Spinal cord (tissue), 10 donors: ENCODE results near the gene CSRNP2. TPM values are rescaled to one million over a fixed set of nuclear protein-coding genes. Genes with fewer than 3 reads are reported as not detected.

Experiments
- DNase-seq, 6 donors: peaks; one replicate each; pipeline versions ENCODE4 v3.0.0 to v3.0.0-alpha.2; 2013 to 2015; ENCODE audit warnings: low spot score in 6 of 6, low read depth in 4 of 6
- H3K27ac ChIP-seq: one replicate; pipeline ENCODE4 v1.5.1; 2013; ENCODE audit warnings: low read depth, low read length, control low read depth
- H3K27me3 ChIP-seq: one replicate; pipeline ENCODE4 v1.6.1; 2013; ENCODE audit warnings: low read length; ENCODE audit not compliant: control insufficient read depth, insufficient read depth
- H3K36me3 ChIP-seq: one replicate; pipeline ENCODE4 v1.6.1; 2013; ENCODE audit warnings: low read length; ENCODE audit not compliant: control insufficient read depth, insufficient read depth
- H3K4me1 ChIP-seq: one replicate; pipeline ENCODE4 v1.6.1; 2013; ENCODE audit warnings: low read length; ENCODE audit not compliant: control insufficient read depth, insufficient read depth
- H3K4me3 ChIP-seq: one replicate; pipeline ENCODE4 v1.5.1; 2013; ENCODE audit warnings: low read depth, low read length, control low read depth
- H3K9me3 ChIP-seq: one replicate; pipeline ENCODE4 v1.6.1; 2013; ENCODE audit warnings: low read length; ENCODE audit not compliant: control insufficient read depth, insufficient read depth
- WGBS: methylation state at CpG from one replicate; pipeline ENCODE4 v1.1.5; 2013; ENCODE audit warnings: missing lambda C conversion rate; ENCODE audit not compliant: insufficient coverage; 5-methylcytosine and 5-hydroxymethylcytosine counted together
- polyA plus RNA-seq, 2 donors: library from polyadenylated mRNA; unstranded; fragments of 120-200 nt; gene quantifications; one replicate each; pipeline ENCODE4 v1.2.1, GENCODE V29; 2013; ENCODE audit not compliant: insufficient read length in 2 of 2
- total RNA-seq, 2 donors: library from RNA; depleted of rRNA in 1 of 2; stranded (reverse); fragments of 120-200 nt in 1 of 2; fragments of >200 nt in 1 of 2; gene quantifications; one replicate each; pipeline versions ENCODE4 v1.2.3 to v1.2.4, GENCODE V29; 2013 to 2014
- donor health status: healthy.

CSRNP2 gene
- total and polyA plus RNA-seq, 4 donors: 30.9 to 61.1 (median 47.5) TPM

GRCh38 chr12:51036279-51036678 lies 47.1 kb downstream of the CSRNP2 start:
- no peak overlapping the region for H3K4me3 ChIP-seq
- H3K27ac ChIP-seq: no peak overlapping the region
- no peaks in the 10 kb centered on the region for H3K36me3 ChIP-seq
- DNase-seq: no peak
- WGBS: no CpG with 5 or more reads among the region's 3 CpGs
- H3K4me1 ChIP-seq: no peaks in the 10 kb centered on the region
- H3K27me3 ChIP-seq: no peaks in the 10 kb centered on the region
- H3K9me3 ChIP-seq: no peaks in the 10 kb centered on the region

DNA sequence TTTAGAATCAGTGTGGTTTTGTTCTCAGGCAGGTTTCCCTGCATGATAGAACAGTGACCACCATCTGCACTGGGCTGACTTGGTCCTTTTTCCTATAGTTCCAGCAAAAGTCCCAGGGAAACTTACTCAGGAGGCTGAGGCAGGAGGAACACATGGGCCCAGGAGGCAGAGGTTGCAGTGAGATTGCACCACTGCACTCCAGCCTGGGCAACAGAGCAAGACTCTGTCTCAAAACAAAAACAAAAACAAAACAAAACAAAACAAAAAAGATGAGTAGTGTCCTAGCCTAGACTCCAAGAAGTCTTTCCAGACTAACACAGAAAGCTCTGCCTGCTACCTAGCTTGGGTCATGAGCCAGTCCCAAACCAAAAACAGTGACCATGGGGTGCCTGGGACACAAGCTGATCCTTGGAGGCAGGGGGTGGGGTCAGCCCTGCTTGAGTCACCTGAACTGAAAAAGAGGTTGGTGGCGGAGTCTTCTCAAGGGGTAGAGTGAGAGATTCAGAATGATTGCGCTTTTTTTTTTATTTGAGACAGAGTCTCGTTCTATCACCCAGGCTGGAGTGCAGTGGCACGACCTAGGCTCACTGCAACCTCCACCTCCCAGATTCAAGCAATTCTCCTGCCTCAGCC lies 49.8 kb downstream of the CSRNP2 start:
- no peaks in the 10 kb centered on the region for H3K9me3 ChIP-seq
- no peaks in the 10 kb centered on the region for H3K36me3 ChIP-seq
- DNase-seq: no peak
- no peaks in the 10 kb centered on the region for H3K27me3 ChIP-seq
- H3K4me1 ChIP-seq: no peaks in the 10 kb centered on the region
- no peak overlapping the region for H3K27ac ChIP-seq
- no CpG with 5 or more reads among the region's 4 CpGs for WGBS
- H3K4me3 ChIP-seq: no peak overlapping the region

- no peak for DNase-seq
- H3K27ac ChIP-seq: no peak overlapping the region
- WGBS: no CpG with 5 or more reads among the region's 2 CpGs
Observed at GRCh38 chr12:51033048-51033447, 50.3 kb downstream of the CSRNP2 start.

DNA sequence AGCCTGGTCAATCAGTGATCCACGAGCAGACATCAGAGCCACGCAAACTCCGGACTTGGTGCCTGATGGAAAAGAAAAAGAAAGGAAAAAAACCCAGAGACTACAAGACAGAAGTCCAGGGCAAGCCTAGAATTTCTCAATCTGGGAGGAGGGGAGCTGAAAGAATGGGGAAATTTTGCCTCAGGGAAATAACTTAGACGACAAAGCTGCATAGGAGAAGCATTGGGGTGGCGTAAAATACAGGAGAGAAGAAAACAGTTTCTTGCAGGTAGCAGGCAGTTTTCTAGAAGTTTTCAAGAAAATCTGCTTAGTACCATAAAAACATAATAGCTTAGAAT lies 54.6 kb downstream of the CSRNP2 start:
- no peak for DNase-seq

More at GRCh38 chr12:51033048-51033447, 50.3 kb downstream of the CSRNP2 start:
- H3K4me1 ChIP-seq: no peaks in the 10 kb centered on the region
- H3K36me3 ChIP-seq: no peaks in the 10 kb centered on the region
- H3K27me3 ChIP-seq: no peaks in the 10 kb centered on the region
- H3K9me3 ChIP-seq: no peaks in the 10 kb centered on the region
- H3K4me3 ChIP-seq: no peak overlapping the region

GRCh38 chr12:51028126-51028812 lies 55.1 kb downstream of the CSRNP2 start:
- H3K27me3 ChIP-seq: no peaks in the 10 kb centered on the region
- H3K9me3 ChIP-seq: no peaks in the 10 kb centered on the region
- no peak overlapping the region for H3K4me3 ChIP-seq
- DNase-seq: peak in 2 of 6 donors; percentile 20 to 36
- peaks cover 2% of the 10 kb centered on the region for H3K36me3 ChIP-seq
- no peak overlapping the region for H3K27ac ChIP-seq
- WGBS: 31% methylated on average over 4 of the region's 9 CpGs
- H3K4me1 ChIP-seq: peaks cover 11% of the 10 kb centered on the region

More for the DNA sequence above, 54.6 kb downstream of the CSRNP2 start:
- peaks cover 11% of the 10 kb centered on the region for H3K4me1 ChIP-seq
- WGBS: 80% methylated on average over 1 of the region's 5 CpGs
- H3K27me3 ChIP-seq: no peaks in the 10 kb centered on the region
- H3K27ac ChIP-seq: no peak overlapping the region
- H3K9me3 ChIP-seq: no peaks in the 10 kb centered on the region
- no peak overlapping the region for H3K4me3 ChIP-seq
- peaks cover 2% of the 10 kb centered on the region for H3K36me3 ChIP-seq

GRCh38 chr12:51027342-51027835 lies 56.0 kb downstream of the CSRNP2 start:
- Histone ChIP-seq H3K36me3 (peaks cover 2% of the 10 kb centered on the region), H3K27ac (no peak overlapping the region), H3K4me1 (peaks cover 11% of the 10 kb centered on the region), H3K4me3 (no peak overlapping the region), H3K27me3 (no peaks in the 10 kb centered on the region), H3K9me3 (no peaks in the 10 kb centered on the region)
- no peak for DNase-seq
- WGBS: 91% methylated on average over 5 of the region's 15 CpGs

DNA sequence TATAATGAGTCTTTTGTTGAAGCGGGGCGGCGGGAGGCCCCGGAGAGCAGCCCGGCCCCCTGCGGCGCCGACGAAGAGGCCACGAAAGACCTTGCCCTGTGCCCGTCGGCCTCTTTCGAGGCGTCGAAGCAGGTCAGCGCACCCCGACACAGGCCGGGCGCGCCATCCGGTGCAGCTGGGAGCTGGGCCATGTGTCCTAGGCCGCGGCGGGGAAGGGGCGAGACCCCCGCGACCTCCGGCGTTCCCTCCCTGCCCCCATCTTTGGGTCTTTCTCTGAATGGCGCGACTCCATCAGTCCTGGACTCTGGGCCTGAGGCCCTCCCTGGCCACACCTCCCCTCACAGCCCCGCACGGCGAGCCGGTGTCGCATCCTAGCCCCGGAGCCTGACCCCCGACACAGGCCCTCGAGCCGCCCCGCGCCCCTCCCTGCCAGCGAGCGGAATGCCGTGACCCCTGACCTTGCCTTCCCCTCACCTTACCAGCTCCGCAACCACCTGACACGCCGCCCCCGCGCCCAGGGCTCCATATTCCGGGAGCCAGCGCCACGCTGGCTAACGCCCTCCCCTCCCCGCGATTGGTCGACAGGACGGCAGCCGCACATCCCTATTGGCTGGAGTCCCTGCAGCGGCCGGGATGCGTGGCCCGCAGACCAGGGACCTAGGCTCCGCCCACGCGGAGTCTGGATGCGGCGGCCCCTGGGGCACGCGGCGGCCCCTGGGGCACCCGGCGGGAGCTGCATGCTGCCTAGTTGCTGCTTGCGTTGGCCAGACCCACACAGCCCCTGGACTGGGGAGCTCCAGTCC lies 57.4 kb downstream of the CSRNP2 start, which contains the start of gene SLC11A2:
TSS of gene SLC11A2 (minus strand) at position 549 of the 803 bp plus-strand sequence. CDS start 15,656 bp downstream, outside the sequence.
- under 1% methylated on average over 74 of the region's 74 CpGs for WGBS
- H3K4me3 ChIP-seq: peak within 1 kb of the TSS; percentile 84
- peak; percentile 82 to 98 (median 90) for DNase-seq

DNA sequence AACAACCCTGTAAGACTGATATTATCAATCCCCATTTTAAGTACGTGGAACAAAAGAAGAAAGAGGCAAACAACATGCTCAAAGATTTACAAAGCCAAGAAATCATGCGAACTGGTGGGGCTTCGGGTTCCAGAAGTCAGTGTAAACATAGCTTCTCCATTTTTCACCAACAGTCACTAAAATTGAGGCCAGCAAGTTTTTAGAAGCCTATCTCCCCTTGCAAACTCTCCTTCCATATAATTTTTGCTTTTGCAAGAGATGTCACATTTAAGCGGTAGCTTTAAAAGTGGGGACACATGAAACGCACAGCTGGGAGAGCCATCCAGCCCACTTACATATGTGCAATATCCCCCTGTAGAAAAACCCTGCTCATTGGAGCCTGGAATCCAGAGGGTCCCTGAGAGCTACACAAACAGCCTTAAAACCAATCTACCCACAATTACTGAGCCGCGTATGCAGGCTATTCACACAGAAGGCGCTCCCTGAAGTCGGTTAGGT lies 58.0 kb downstream of the CSRNP2 start:
- H3K4me3 ChIP-seq: peak overlapping the region; percentile 84
- peak in 2 of 6 donors; percentile 40 to 84 for DNase-seq
- H3K27ac ChIP-seq: peak overlapping the region; percentile 96
- no peaks in the 10 kb centered on the region for H3K9me3 ChIP-seq
- H3K36me3 ChIP-seq: peaks cover 2% of the 10 kb centered on the region
- WGBS: 0% methylated on average over 6 of the region's 9 CpGs
- peaks cover 18% of the 10 kb centered on the region for H3K4me1 ChIP-seq
- H3K27me3 ChIP-seq: no peaks in the 10 kb centered on the region

More for the DNA sequence above, 57.4 kb downstream of the CSRNP2 start, which contains the start of gene SLC11A2:
- no peaks in the 10 kb centered on the region for H3K9me3 ChIP-seq
- peaks cover 2% of the 10 kb centered on the region for H3K36me3 ChIP-seq
- H3K27me3 ChIP-seq: no peaks in the 10 kb centered on the region
- H3K4me1 ChIP-seq: peaks cover 12% of the 10 kb centered on the region
- peak within 1 kb of the TSS; percentile 96 for H3K27ac ChIP-seq

DNA sequence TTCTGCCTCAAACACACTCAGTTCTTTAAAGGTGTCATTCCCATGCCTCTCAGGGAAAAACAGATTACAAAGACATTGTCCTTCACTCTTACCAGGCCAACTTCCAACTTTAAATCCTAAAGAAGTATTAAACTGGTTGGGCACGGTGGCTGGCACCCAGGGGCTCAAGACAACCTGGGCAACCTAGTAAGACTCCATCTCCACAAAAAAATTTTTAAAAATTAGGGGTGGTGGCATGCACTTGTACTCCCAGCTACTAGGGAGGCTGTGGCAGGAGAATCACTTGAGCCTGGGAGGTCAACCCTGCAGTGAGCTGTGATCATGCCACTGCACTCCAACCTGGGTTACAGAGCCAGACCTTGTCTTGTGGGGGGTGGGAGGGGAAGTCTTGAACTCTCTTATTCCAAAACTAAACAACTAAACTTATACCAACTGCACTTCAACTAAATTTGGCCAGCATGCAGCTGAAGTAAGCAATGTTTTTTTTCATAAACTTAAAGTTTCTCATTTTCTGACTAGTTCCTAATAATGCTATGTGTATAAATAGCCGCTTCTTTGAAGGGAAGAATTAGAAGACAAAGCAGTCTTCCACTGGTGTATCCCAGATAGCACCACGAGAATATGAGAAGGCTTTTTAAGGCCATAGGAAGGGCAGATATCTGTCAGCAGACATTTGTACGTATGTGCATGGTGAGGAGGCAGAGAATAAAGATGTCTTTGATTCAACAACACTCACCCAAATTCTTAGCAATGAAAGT lies 59.6 kb downstream of the CSRNP2 start:
- peak overlapping the region; percentile 96 for H3K27ac ChIP-seq
- peak overlapping the region; percentile 84 for H3K4me3 ChIP-seq
- WGBS: 75% methylated on average over 2 of the region's 4 CpGs
- DNase-seq: no peak
- H3K9me3 ChIP-seq: no peaks in the 10 kb centered on the region
- H3K4me1 ChIP-seq: peaks cover 25% of the 10 kb centered on the region
- peaks cover 2% of the 10 kb centered on the region for H3K36me3 ChIP-seq
- H3K27me3 ChIP-seq: no peaks in the 10 kb centered on the region
